Smooth muscle cell (in vitro differentiated cells): Measurements from ENCODE around the gene EZH1. TPM values are rescaled to one million over a fixed set of nuclear protein-coding genes. Genes with fewer than 3 reads are reported as not detected.

Experiments used
- DNase-seq: peaks from one replicate; lab custom pipeline; 2025; ENCODE audit not compliant: unreplicated experiment; lab: John Stamatoyannopoulos, UW
- H2AFZ ChIP-seq: fragments of 200-600 bp; sonication (generic); 2 replicates; pipeline ENCODE4 v1.6.0; 2016; ENCODE audit warnings: antibody characterized with exemption, low read depth, mild to moderate bottlenecking
- H3F3A ChIP-seq: fragments of 200-600 bp; sonication (generic); 2 replicates; pipeline ENCODE4 v1.6.0; 2017; ENCODE audit warnings: antibody characterized with exemption, low read depth
- H3K27ac ChIP-seq: fragments of 200-600 bp; sonication (generic); 2 replicates; pipeline ENCODE4 v1.5.1; 2016; ENCODE audit warnings: low read depth, mild to moderate bottlenecking
- H3K27me3 ChIP-seq: fragments of 200-600 bp; sonication (generic); 2 replicates; pipeline ENCODE4 v1.6.1; 2016; ENCODE audit warnings: low read depth, mild to moderate bottlenecking
- H3K36me3 ChIP-seq: fragments of 200-600 bp; sonication (generic); 2 replicates; pipeline ENCODE4 v1.5.1; 2016; ENCODE audit warnings: low read depth
- H3K4me1 ChIP-seq: fragments of 200-600 bp; sonication (generic); 2 replicates; pipeline ENCODE4 v1.5.1; 2016; ENCODE audit warnings: low read depth
- H3K4me2 ChIP-seq: fragments of 200-600 bp; sonication (generic); 2 replicates; pipeline ENCODE4 v1.6.0; 2016; ENCODE audit warnings: mild to moderate bottlenecking
- H3K4me3 ChIP-seq: fragments of 200-600 bp; sonication (generic); 2 replicates; pipeline ENCODE4 v1.5.1; 2016; ENCODE audit warnings: mild to moderate bottlenecking
- H3K79me2 ChIP-seq: fragments of 200-600 bp; sonication (generic); 2 replicates; pipeline ENCODE4 v1.6.0; 2016; ENCODE audit warnings: low read depth, mild to moderate bottlenecking
- H3K9ac ChIP-seq: fragments of 200-600 bp; sonication (generic); 2 replicates; pipeline ENCODE4 v1.6.0; 2016; ENCODE audit warnings: low read depth
- H3K9me3 ChIP-seq: fragments of 200-600 bp; sonication (generic); replicated peaks from 2 replicates; pipeline ENCODE4 v1.5.1; 2016; ENCODE audit warnings: low read depth
- H4K20me1 ChIP-seq: fragments of 200-600 bp; sonication (generic); 2 replicates; pipeline ENCODE4 v1.6.0; 2016; ENCODE audit warnings: low read depth
- CTCF ChIP-seq: fragments of 200-600 bp; sonication (generic); IDR thresholded peaks from 2 replicates; pipeline ENCODE4 v1.5.1; 2017; ENCODE audit warnings: borderline replicate concordance, mild to moderate bottlenecking, antibody characterized with exemption; ENCODE audit not compliant: insufficient read depth, poor library complexity, severe bottlenecking
- WGBS: methylation state at CpG from one replicate; pipeline ENCODE4 v1.1.7; 2016; ENCODE audit warnings: low lambda C conversion rate; 5-methylcytosine and 5-hydroxymethylcytosine counted together
- polyA plus RNA-seq: library from polyadenylated mRNA; unstranded; fragments of >200 nt; fragmentation: Nextera tagmentation; extraction: Ambion mirVana; gene quantifications from 2 replicates; pipeline ENCODE4 v1.2.1, GENCODE V29; 2016
- total RNA-seq: library from RNA; depleted of rRNA; stranded (reverse); fragments of >200 nt; gene quantifications from 2 replicates; pipeline ENCODE4 v1.2.3, GENCODE V29; 2014

The EZH1 gene
- total and polyA plus RNA-seq, 2 experiments from 2014 or later: 8.0 to 19.4 TPM

GRCh38 chr17:42783062-42783790 lies 38.4 kb upstream of the EZH1 start:
- no peak for TF ChIP-seq CTCF
- Histone ChIP-seq H3K27me3 (peaks cover 28% of the 10 kb centered on the region), H3K4me2 (no peak overlapping the region), H3K36me3 (no peaks in the 10 kb centered on the region), H3F3A (peaks cover 3% of the 10 kb centered on the region), H3K4me1 (no peaks in the 10 kb centered on the region), H3K9ac (no peak overlapping the region), H3K79me2 (no peaks in the 10 kb centered on the region), H3K4me3 (no peak overlapping the region), H4K20me1 (no peaks in the 10 kb centered on the region), H3K27ac (no peak overlapping the region), H3K9me3 (no peaks in the 10 kb centered on the region), H2AFZ (no peak overlapping the region)
- 46% methylated on average over 9 of the region's 9 CpGs for WGBS
- no peak for DNase-seq

GRCh38 chr17:42782166-42783061 lies 37.6 kb upstream of the EZH1 start:
- Histone ChIP-seq H3K9me3 (no peaks in the 10 kb centered on the region), H3K4me3 (no peak overlapping the region), H3K79me2 (no peaks in the 10 kb centered on the region), H3F3A (peaks cover 4% of the 10 kb centered on the region), H3K27ac (no peak overlapping the region), H3K4me1 (no peaks in the 10 kb centered on the region), H3K36me3 (no peaks in the 10 kb centered on the region), H3K27me3 (peaks cover 28% of the 10 kb centered on the region), H4K20me1 (no peaks in the 10 kb centered on the region), H2AFZ (no peak overlapping the region), H3K9ac (no peak overlapping the region), H3K4me2 (no peak overlapping the region)
- WGBS: 92% methylated on average over 26 of the region's 29 CpGs
- no peak for DNase-seq
- no peak for TF ChIP-seq CTCF

- Histone ChIP-seq H3K79me2 (no peaks in the 10 kb centered on the region), H3K27ac (no peak overlapping the region), H3K9me3 (no peaks in the 10 kb centered on the region), H3K9ac (no peak overlapping the region), H4K20me1 (no peaks in the 10 kb centered on the region), H3K27me3 (peaks cover 28% of the 10 kb centered on the region), H3K4me3 (no peak overlapping the region), H3F3A (peaks cover 4% of the 10 kb centered on the region), H2AFZ (no peak overlapping the region), H3K36me3 (no peaks in the 10 kb centered on the region), H3K4me1 (no peaks in the 10 kb centered on the region), H3K4me2 (no peak overlapping the region)
- no peak for DNase-seq
- no peak for TF ChIP-seq CTCF
- 91% methylated on average over 10 of the region's 10 CpGs for WGBS
Observed at GRCh38 chr17:42781639-42782165, 36.9 kb upstream of the EZH1 start.
